HG02623 (cell line): ENCODE data around the gene SMYD3.
A peak's percentile ranks its signal among the peaks of the same experiment; 100 is the strongest.

ENCODE experiments used
- ATAC-seq: cut with Tn5 transposase; IDR thresholded peaks from one replicate; pipeline ENCODE4 v1.9.1; 2021; ENCODE audit warnings: moderate library complexity; ENCODE audit not compliant: unreplicated experiment

SMYD3 gene

DNA sequence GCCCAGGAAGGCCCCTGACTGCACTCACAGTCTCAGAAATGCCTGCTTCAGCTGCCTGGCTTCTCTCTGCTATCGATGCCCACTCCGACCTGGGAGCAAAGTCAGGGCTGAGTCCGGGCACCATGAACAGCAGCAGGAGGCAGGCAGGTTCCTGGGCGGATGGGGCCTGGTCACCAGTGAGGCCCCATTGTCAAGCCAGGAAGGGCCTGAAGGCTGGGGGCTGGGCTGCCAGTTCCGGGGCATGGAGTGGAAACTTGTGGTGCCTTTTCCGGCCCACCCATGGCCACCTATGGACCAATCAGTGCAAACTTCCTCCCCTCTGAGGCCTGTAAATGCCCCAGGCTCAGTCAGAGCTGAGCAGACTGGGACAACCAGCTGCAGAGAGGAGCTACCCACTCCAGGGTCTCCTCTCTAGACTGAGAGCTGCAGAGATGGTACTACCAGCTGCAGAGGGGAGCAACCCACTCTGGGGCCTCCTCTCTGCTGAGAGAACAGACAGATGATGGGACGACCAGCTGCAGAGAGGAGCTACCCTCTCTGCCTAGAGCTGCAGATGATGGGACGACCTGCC is 286.5 kb downstream of the SMYD3 start:
- no peak for ATAC-seq

GRCh38 chr1:246219508-246220030 is 287.5 kb downstream of the SMYD3 start:
- no peak for ATAC-seq

- ATAC-seq: no peak
These were observed 288.4 kb downstream of the SMYD3 start for GRCh38 chr1:246218686-246219085.

DNA sequence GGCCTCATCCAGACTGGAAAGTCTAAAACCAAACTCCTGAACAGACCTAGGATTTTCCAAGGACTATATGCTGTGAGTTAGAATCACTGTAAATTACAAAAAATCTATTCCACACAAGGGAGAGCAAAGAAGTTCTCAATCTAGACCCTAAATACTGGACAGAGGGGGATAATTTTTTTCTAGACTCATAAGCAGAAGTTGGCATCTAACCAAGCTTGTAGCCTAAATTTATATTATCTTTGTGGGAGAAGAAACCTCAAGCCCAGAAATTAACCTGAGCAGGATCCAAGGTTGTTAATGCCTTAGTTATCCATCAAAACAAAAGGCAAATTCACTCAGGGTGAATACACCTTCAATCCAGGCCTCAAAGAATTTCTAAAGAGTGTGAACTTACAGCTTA is 290.2 kb downstream of the SMYD3 start:
- ATAC-seq: no peak

- ATAC-seq: no peak
These were observed 291.6 kb downstream of the SMYD3 start for GRCh38 chr1:246215510-246215903.

DNA sequence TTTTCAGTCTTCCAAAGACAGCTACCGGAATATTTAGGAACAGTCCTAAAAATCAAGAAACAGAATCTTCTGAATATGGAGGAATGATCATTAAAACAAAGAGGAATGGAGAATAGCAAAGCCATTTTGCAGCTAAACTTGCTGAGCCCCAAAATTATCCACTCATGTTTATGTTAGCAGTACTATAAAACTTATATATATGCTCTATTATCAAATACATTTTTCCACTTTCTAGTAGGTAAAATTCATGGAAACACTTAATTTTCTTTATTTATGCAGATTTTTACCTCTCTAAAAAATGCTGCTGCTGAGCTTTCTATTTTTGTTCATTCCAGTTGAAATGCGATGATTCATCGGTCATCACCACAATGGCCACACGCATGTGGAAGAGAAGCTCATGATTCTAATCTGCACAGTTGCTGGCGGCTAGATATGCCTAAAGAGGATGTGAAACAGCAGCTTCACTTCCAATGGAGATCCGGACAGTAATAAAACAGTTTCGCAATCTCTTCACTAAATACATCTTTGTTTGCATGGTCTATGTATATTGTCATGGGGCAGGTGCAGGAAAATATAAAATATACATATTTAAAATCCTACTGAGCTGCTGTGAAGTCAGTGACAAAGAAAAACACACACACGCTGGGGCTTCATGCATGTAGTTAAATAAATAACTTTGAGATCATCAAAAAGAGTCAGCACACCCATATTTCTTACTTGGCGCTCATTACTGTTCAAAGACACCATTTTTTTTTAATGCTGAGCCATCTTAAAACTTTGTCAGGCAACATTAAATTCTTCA is 292.2 kb downstream of the SMYD3 start:
- peak; percentile 99 for ATAC-seq

DNA sequence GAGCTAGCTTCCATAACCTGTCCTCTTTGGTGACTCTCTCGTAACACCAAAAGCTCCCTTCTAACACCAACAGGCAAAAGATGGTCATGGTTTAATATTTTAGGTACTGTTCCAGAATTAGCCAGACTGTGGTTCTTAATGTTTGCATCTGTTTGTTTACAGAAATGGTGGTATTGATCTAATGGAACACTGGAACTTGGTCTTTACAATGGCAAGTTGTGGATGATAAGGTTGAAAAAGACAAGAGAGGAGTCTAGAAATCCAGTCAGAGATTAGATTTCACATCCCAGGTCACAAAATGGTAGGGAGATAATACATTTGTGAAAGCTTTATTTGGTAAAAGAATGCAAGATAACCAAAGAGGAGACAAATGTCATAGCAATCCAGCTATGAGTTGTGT is 293.1 kb downstream of the SMYD3 start:
- no peak for ATAC-seq

GRCh38 chr1:246213502-246213901 is 293.6 kb downstream of the SMYD3 start:
- no peak for ATAC-seq

GRCh38 chr1:246213036-246213435 is 294.0 kb downstream of the SMYD3 start:
- ATAC-seq: no peak

- ATAC-seq: no peak
These were observed 295.1 kb downstream of the SMYD3 start for GRCh38 chr1:246212013-246212412.

DNA sequence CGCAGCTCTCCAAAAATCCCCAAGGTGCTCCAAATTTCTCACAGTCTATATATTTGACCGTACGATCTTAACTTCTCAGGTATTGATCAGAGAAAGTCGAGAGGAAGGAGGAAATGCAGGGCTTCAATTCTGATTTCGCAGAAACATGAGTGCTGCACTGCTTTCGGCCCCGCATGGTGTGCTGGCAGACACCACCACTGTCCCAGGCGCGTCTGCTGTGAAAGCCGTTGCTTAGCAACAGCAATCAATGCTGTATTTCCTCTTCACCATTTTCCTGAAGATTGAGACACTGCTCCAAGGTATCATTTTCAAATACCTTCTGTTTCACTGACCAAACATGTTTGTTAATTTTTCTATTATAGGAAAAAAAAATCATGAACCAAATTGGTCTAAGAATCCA is 296.3 kb downstream of the SMYD3 start:
- ATAC-seq: no peak

- ATAC-seq: no peak
These were observed 299.0 kb downstream of the SMYD3 start for GRCh38 chr1:246208105-246208504.

DNA sequence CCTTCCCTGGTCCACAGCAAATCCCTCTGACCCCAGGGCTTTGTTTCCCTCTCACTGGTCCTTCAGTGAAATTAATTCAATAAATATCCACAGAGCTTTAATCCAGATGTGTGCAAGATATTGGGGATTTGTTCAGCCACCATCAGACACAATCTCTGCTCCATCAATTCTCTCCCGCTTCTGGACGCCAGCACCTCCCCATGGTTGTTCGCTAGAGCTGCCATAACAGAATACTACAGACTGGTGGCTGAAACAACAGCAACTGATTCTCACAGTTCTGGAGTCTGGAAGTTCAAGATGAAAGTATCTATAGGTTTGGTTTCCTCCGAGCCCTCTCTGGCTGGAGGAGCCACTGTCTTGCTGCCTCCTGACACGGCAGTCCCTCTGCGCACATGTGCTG is 303.9 kb downstream of the SMYD3 start:
- no peak for ATAC-seq

DNA sequence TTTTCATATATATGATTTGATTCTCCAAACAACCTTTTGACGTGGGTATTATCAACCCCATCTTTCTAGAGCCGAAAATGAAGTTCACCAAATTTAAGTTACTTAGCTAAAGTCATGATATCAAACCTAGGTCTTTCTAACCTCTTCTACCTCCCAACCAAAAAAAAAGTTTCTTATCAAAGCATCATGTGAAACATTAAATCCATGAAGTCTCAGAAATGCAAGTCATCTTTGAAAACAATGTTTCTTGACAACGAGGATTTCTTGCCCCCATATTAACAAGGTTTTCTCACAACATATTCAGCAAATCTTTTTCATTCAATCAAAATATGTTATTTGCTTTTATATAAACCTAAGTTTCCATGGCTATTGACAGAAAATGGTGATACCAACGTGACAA is 306.3 kb downstream of the SMYD3 start:
- no peak for ATAC-seq

DNA sequence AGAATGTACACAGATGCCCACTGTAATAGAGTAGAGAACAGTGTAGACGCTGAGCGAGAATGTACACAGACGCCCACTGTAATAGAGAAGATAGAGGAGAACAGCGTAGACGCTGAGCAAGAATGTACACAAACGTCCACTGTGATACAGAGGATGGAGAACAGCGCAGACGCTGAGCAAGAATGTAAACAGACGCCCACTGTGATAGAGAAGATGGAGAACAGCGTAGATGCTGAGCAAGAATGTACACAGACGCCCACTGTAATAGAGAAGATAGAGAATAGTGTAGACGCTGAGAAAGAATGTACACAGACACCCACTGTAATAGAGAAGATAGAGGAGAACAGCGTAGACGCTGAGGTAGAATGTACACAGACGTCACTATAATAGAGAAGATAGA is 306.9 kb downstream of the SMYD3 start:
- no peak for ATAC-seq

DNA sequence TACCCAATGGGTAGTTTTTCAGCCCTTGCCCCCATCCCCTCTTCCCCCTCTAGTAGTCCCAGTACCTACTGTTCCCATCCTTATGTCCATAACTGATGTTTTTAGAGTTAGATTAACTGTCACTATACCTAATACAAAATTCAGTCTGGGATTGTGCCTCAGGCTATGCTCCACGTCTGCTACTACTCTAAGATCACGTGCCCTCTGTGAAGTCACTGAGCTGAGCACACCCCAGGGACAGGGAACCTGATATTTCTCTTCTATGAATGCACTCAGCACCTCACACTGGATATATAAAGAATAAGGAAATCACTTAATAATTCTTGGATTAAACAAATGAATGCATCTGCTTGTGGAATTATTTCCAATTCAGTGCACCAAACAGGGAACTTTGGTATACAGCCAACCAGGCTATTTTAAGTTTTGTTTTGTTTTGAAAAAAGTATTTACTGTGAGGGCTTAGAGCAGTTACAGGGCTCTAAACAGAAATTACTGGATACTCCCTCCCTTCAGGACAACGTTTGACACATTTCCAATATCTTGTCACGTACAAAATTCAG is 307.9 kb downstream of the SMYD3 start:
- no peak for ATAC-seq

DNA sequence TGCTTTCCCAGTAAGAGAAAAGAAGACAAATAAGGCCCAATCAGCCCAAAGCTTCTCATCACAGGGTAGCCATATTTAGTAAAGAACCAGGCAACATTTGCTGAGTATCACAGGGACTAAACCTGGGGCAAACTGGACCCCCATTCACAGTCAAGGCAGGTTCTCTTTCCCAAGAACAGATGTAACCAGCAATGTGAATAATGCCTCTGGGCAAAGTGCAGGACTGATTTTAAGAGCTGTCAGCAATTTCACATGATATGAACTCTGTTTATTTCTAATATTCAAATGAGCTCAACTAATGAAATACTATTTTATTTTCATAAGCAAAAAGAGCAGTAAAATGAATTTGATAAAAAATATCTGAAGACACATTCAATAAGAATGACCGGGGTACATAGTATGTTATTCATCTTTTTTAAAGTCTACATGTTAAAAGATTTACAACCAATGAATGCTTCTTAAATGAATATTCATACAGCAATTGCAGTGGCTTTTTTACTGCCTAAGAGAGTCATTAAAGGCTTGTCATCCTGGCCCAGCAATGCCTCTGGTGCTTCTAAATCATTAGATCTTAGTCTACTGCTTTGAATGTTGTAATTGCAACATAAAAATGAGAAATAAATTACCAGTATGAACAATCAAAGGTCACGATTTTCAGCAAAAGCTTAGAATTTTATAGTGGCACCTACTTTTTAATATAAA is 308.8 kb downstream of the SMYD3 start:
- no peak for ATAC-seq

GRCh38 chr1:246197076-246197475 is 310.0 kb downstream of the SMYD3 start:
- no peak for ATAC-seq

GRCh38 chr1:246195296-246195695 is 311.8 kb downstream of the SMYD3 start:
- no peak for ATAC-seq

- ATAC-seq: no peak
These were observed 313.5 kb downstream of the SMYD3 start for GRCh38 chr1:246193537-246193936.

DNA sequence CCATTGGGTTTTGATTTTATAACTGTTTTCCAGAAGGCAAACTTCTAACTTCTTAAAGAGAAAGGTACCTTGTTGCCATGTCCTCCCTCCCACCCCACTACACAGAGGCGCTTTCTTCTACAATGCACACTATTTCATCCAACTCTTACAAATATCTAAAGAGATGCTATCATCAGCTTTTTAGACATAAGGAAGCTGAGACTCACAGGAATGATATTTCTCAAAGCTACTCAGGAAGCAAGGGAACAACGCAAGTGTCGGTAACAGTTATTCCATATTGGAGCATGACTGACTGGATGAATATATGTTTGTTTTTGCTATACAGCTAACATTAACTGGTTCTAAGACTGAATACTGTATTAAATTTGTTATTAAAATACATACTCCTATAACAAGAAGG is 318.0 kb downstream of the SMYD3 start:
- no peak for ATAC-seq
